Keratinocyte (primary cell): ENCODE results near the gene CLCN4. TPM values are rescaled to one million over a fixed set of nuclear protein-coding genes. Genes with fewer than 3 reads are reported as not detected.

Source experiments
- DNase-seq: peaks from one replicate; pipeline ENCODE4 v3.0.0-alpha.2; 2011; ENCODE audit warnings: low read depth, missing footprints, low spot score
- FAIRE-seq: peaks from 2 replicates; lab custom pipeline; 2011; peaks lifted over from hg19 to GRCh38; lab: Jason Lieb, UNC
- H2AFZ ChIP-seq: 2 replicates; pipeline ENCODE4 v1.6.0; 2012; ENCODE audit warnings: low read length, control low read depth, inconsistent platforms; ENCODE audit not compliant: control insufficient read depth
- H3K27ac ChIP-seq: 2 replicates; pipeline ENCODE4 v1.5.1; 2011; ENCODE audit warnings: low read length; ENCODE audit not compliant: control insufficient read depth, insufficient read depth
- H3K27me3 ChIP-seq: 3 replicates; pipeline ENCODE4 v1.6.0; 2011; ENCODE audit warnings: low read length; ENCODE audit not compliant: control insufficient read depth, insufficient read depth; ENCODE audit errors: extremely low read depth
- H3K36me3 ChIP-seq, 2 experiments: 2 replicates in 1 of 2; 3 replicates in 1 of 2; pipeline ENCODE4 v1.5.1; 2011; ENCODE audit warnings: low read length in 2 of 2, mild to moderate bottlenecking in 1 of 2; ENCODE audit not compliant: control insufficient read depth in 2 of 2, insufficient read depth in 2 of 2; ENCODE audit errors: extremely low read depth in 1 of 2
- H3K4me1 ChIP-seq: 3 replicates; pipeline ENCODE4 v1.5.1; 2011; ENCODE audit warnings: low read length; ENCODE audit not compliant: control insufficient read depth, insufficient read depth; ENCODE audit errors: extremely low read depth
- H3K4me2 ChIP-seq: 3 replicates; pipeline ENCODE4 v1.6.0; 2011; ENCODE audit warnings: low read depth, low read length; ENCODE audit not compliant: control insufficient read depth, insufficient read depth; ENCODE audit errors: extremely low read depth
- H3K4me3 ChIP-seq, 3 experiments: fragments of 200-600 bp in 1 of 3; sonication (generic) in 1 of 3; 2 replicates in 2 of 3; 3 replicates in 1 of 3; pipeline ENCODE4 v1.5.1; 2011 to 2016; ENCODE audit warnings: low read length in 3 of 3, mild to moderate bottlenecking in 3 of 3, control low read depth in 2 of 3, inconsistent platforms in 1 of 3, low read depth in 1 of 3, mixed read lengths in 1 of 3, mixed run types in 1 of 3, moderate library complexity in 1 of 3; ENCODE audit not compliant: control insufficient read depth in 2 of 3, insufficient read depth in 2 of 3; ENCODE audit errors: extremely low read depth in 1 of 3
- H3K79me2 ChIP-seq: 2 replicates; pipeline ENCODE4 v1.6.0; 2012; ENCODE audit warnings: low read length; ENCODE audit not compliant: control insufficient read depth, insufficient read depth
- H3K9ac ChIP-seq: 3 replicates; pipeline ENCODE4 v1.6.0; 2011; ENCODE audit warnings: low read length; ENCODE audit not compliant: control insufficient read depth, insufficient read depth; ENCODE audit errors: extremely low read depth
- H3K9me1 ChIP-seq: 3 replicates; pipeline ENCODE4 v1.6.0; 2011; ENCODE audit warnings: low read length; ENCODE audit not compliant: control insufficient read depth, insufficient read depth; ENCODE audit errors: extremely low read depth
- H3K9me3 ChIP-seq: 2 replicates; pipeline ENCODE4 v1.5.1; 2012; ENCODE audit warnings: low read depth, low read length; ENCODE audit not compliant: control insufficient read depth
- H4K20me1 ChIP-seq: 3 replicates; pipeline ENCODE4 v1.6.0; 2011; ENCODE audit warnings: low read length; ENCODE audit not compliant: control insufficient read depth, insufficient read depth; ENCODE audit errors: extremely low read depth
- EZH2 ChIP-seq: IDR thresholded peaks from one replicate; pipeline ENCODE4 v1.6.1; 2012; ENCODE audit warnings: inconsistent platforms, mild to moderate bottlenecking, low read length, moderate library complexity
- dilution Hi-C: fragments of 300-500 bp; cut with MboI; formaldehyde crosslinking; loops from one replicate; pipeline ENCODE4 v1.7.0; 2020; ENCODE audit warnings: low sequenced_read_pairs; ENCODE audit not compliant: extremely low pct_ligation_motif_present
- polyA plus RNA-seq, 5 experiments: library from polyadenylated mRNA; depleted of rRNA in 3 of 5; stranded (reverse) in 3 of 5; stranded (forward) in 1 of 5; unstranded in 1 of 5; fragments of >200 nt; gene quantifications; 1 replicate in 1 of 5; 2 replicates in 3 of 5; 3 replicates in 1 of 5; pipeline versions ENCODE4 v1.2.1 to v1.2.3, GENCODE V29; 2011 to 2012; ENCODE audit warnings: missing spikeins in 2 of 5, low read depth in 1 of 5, low replicate concordance in 1 of 5
- TF ChIP-seq, protein P1 (sequence below), 3 experiments: IDR thresholded peaks in 1 of 3; conservative IDR thresholded peaks in 1 of 3; optimal IDR thresholded peaks in 1 of 3; 2 replicates in 2 of 3; 3 replicates in 1 of 3; pipeline versions ENCODE3 to v1.5.1; 2011; ENCODE audit warnings: low read length in 3 of 3, mild to moderate bottlenecking in 3 of 3, moderate library complexity in 2 of 3, control low read depth in 1 of 3, inconsistent platforms in 1 of 3; ENCODE audit not compliant: insufficient read depth in 2 of 3; ENCODE audit errors: extremely low read depth in 1 of 3

The CLCN4 gene
- polyA plus RNA-seq, 1 donor (not counting 4 experiments of a cell fraction or from before 2014, with no cell fraction given), result 0.24 TPM

GRCh38 chrX:10254739-10255138 lies 98.0 kb downstream of the CLCN4 start:
- DNase-seq, result no peak

DNA sequence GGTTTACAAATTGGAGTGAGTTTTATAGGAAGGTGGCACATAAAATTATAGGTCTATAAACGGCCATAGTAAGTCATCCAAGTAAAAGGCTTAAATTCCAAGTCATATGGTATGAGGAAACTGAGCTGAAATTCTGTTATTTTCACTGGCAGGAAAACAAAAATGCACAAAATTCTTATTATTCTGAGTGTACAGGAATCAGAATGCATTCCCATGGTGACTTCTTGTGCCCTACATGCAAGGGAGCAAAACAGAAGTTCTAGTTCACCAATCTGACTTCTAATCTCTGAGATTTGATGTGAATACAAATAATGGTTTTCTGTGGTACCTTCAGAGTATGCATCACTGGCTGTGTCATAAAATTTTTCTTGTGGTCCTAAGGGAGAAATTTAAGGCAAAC lies 102.9 kb downstream of the CLCN4 start:
- H3K9me1 ChIP-seq, result no peaks in the 10 kb centered on the region
- no peak overlapping the region for H3K4me3 ChIP-seq
- H3K36me3 ChIP-seq, result no peaks in the 10 kb centered on the region
- no peaks in the 10 kb centered on the region for H4K20me1 ChIP-seq
- H3K79me2 ChIP-seq, result no peaks in the 10 kb centered on the region
- no peak for FAIRE-seq
- no peaks in the 10 kb centered on the region for H3K4me1 ChIP-seq
- no peak for TF ChIP-seq EZH2
- TF ChIP-seq, protein P1, sequence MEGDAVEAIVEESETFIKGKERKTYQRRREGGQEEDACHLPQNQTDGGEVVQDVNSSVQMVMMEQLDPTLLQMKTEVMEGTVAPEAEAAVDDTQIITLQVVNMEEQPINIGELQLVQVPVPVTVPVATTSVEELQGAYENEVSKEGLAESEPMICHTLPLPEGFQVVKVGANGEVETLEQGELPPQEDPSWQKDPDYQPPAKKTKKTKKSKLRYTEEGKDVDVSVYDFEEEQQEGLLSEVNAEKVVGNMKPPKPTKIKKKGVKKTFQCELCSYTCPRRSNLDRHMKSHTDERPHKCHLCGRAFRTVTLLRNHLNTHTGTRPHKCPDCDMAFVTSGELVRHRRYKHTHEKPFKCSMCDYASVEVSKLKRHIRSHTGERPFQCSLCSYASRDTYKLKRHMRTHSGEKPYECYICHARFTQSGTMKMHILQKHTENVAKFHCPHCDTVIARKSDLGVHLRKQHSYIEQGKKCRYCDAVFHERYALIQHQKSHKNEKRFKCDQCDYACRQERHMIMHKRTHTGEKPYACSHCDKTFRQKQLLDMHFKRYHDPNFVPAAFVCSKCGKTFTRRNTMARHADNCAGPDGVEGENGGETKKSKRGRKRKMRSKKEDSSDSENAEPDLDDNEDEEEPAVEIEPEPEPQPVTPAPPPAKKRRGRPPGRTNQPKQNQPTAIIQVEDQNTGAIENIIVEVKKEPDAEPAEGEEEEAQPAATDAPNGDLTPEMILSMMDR (optimal IDR thresholded peaks at IDR 0.05 in 1 of 3, IDR thresholded peaks at IDR 0.05 in 1 of 3, conservative IDR thresholded peaks at IDR 0.05 in 1 of 3; ENCODE audit: extremely low read depth in 1 of 3, insufficient read depth in 2 of 3, low read length in 3 of 3), result no peak
- no peak for DNase-seq
- H3K4me2 ChIP-seq, result no peak overlapping the region
- H3K9ac ChIP-seq, result no peak overlapping the region
- no peak overlapping the region for H2AFZ ChIP-seq
- no peak overlapping the region for H3K27ac ChIP-seq
- dilution Hi-C loops, result no loop called here
- no peaks in the 10 kb centered on the region for H3K9me3 ChIP-seq
- H3K27me3 ChIP-seq, result no peaks in the 10 kb centered on the region

More at GRCh38 chrX:10254739-10255138, 98.0 kb downstream of the CLCN4 start:
- H3K4me2 ChIP-seq, result no peak overlapping the region
- dilution Hi-C loops, result no loop called here
- TF ChIP-seq, protein P1 (optimal IDR thresholded peaks at IDR 0.05 in 1 of 3, IDR thresholded peaks at IDR 0.05 in 1 of 3, conservative IDR thresholded peaks at IDR 0.05 in 1 of 3; ENCODE audit: extremely low read depth in 1 of 3, insufficient read depth in 2 of 3, low read length in 3 of 3), result peak; percentile 19 to 43 (median 37)
- TF ChIP-seq EZH2, result no peak
- no peak overlapping the region for H3K27ac ChIP-seq
- H3K36me3 ChIP-seq, result no peaks in the 10 kb centered on the region
- no peaks in the 10 kb centered on the region for H3K9me1 ChIP-seq
- no peaks in the 10 kb centered on the region for H3K27me3 ChIP-seq
- no peaks in the 10 kb centered on the region for H3K9me3 ChIP-seq
- H3K4me1 ChIP-seq, result no peaks in the 10 kb centered on the region
- no peak overlapping the region for H2AFZ ChIP-seq
- H3K4me3 ChIP-seq, result no peak overlapping the region
- FAIRE-seq, result no peak
- no peak overlapping the region for H3K9ac ChIP-seq
- no peaks in the 10 kb centered on the region for H3K79me2 ChIP-seq
- no peaks in the 10 kb centered on the region for H4K20me1 ChIP-seq
